ENCODE results near the gene USP40.

DNA sequence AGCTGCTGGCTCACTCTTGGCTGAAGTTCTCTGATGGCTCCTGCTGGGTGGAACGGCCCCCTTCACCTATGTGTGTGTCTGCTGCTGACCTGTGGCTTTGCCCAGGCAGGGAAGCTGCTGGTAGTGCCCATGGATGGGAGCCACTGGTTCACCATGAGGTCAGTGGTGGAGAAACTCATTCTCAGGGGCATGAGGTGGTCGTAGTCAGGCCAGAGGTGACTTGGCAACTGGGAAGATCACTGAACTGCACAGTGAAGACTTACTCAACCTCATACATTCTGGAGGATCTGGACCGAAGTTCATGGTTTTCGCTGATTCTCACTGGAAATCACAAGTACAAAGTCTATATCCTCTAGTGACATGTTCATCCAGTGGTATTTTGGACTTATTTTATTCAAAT, 36.9 kb upstream of the USP40 start:
- TF ChIP-seq, protein P1, sequence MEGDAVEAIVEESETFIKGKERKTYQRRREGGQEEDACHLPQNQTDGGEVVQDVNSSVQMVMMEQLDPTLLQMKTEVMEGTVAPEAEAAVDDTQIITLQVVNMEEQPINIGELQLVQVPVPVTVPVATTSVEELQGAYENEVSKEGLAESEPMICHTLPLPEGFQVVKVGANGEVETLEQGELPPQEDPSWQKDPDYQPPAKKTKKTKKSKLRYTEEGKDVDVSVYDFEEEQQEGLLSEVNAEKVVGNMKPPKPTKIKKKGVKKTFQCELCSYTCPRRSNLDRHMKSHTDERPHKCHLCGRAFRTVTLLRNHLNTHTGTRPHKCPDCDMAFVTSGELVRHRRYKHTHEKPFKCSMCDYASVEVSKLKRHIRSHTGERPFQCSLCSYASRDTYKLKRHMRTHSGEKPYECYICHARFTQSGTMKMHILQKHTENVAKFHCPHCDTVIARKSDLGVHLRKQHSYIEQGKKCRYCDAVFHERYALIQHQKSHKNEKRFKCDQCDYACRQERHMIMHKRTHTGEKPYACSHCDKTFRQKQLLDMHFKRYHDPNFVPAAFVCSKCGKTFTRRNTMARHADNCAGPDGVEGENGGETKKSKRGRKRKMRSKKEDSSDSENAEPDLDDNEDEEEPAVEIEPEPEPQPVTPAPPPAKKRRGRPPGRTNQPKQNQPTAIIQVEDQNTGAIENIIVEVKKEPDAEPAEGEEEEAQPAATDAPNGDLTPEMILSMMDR (conservative IDR thresholded peaks at IDR 0.05; ENCODE audit: low read length): no peak
- TF ChIP-seq EZH2phosphoT487 (IDR thresholded peaks at IDR 0.05; ENCODE audit: borderline replicate concordance, low read depth, low read length): no peak
